Left ventricle myocardium superior (tissue), 1 donor: ENCODE results near the gene SH3RF3. TPM values are rescaled to one million over a fixed set of nuclear protein-coding genes. Genes with fewer than 3 reads are reported as not detected.
A peak's percentile ranks its signal among the peaks of the same experiment; 100 is the strongest.

ENCODE experiments used
- ATAC-seq: fragments of 200-7000 bp; cut with Tn5 transposase; one replicate; pipeline ENCODE4 v1.9.1; 2020; ENCODE audit warnings: mild to moderate bottlenecking, moderate library complexity
- DNase-seq: peaks from one replicate; pipeline ENCODE4 v3.0.0-alpha.2; 2020
- intact Hi-C: fragments of 100-400 bp; cut with micrococcal nuclease; formaldehyde crosslinking; loops from one replicate; pipeline ENCODE4 v1.11.0; 2022
- total RNA-seq: library from RNA; stranded (reverse); fragmentation: NEBNext Ultra II Directional; extraction: Animal tissue kit (Norgen Biotek cat#: 25700); gene quantifications from one replicate; pipeline ENCODE4 v1.2.1, GENCODE V29; 2021
- donor health status: DM: no; HTN: yes; CAD: no; lungs with severe emphysema.

SH3RF3 gene
- total RNA-seq, 1 donor from 2014 or later = 7.4 TPM

GRCh38 chr2:109243526-109244303, 114.7 kb downstream of the SH3RF3 start:
- DNase-seq (no peak), ATAC-seq (no peak)
- intact Hi-C loops = loop anchor here (1.0 kb wide), 1 partner anchor 11 kb away; no protein-coding TSS in a partner anchor

DNA sequence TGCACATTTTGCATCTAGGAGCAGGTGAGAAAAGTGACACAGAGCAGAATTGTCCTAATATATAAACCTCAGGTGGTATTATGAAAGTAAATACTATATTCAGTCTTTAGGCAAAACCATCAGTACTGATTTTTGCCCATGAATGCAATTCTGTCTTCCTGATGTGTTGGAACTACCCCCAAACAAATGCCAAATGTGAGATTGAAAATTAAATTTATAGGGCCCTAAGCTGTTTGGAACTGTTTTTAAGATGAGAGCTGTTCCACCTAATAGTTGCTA, 115.2 kb downstream of the SH3RF3 start:
- ATAC-seq (no peak), DNase-seq (no peak)
- intact Hi-C loops = no loop called here

DNA sequence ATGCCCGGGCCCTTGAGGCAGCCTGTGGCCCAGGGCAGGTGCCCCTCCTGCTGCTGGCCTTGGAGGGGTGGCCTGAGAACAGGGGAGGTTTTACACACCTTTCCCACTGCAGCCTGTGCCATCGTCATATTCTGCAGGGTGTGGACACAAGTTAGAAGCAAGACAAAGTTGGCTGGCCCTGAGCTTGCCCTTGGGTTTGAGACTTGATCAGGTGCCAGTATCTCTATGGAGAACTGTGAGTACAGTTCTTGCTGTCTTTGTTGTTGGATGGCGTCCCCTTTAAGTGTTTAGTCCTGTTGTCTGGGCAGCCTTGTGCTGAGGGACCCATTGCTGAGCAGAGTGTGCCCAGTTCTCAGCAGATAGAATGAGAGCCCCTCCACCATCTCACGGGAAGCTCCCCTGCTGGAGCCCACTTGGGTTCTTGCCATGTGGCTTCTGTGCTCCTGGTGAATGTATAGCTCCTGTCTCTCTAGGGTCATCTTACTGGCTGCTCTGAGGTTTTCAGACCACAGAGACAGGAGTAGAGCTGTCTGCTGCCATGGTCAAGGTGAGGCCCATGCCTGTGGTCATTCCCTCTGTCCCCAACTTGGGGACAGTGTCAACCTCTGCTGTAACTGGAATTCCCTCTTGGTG, 115.9 kb downstream of the SH3RF3 start:
- ATAC-seq = peak; percentile 26
- no peak for DNase-seq

DNA sequence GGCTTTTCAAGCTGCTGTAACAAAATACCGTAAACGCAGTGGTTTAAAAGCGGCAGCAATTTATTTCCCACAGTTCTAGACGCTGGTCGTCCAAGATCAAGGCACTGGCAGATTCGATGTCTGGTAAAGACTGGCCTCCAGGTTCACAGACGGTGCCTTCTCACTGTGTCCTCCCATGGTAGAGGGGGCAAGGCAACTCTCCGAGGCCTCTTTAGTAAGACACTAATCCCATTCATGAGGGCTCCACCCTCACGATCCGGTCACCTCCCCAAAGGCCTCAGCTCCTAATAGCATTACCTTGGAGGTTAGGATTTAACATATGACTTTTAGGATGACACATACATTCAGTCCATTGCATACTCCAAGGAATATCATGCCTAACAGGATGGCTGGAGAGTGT, 117.2 kb downstream of the SH3RF3 start:
- no peak for DNase-seq
- intact Hi-C loops = no loop called here
- no peak for ATAC-seq

More for the DNA sequence above, 115.9 kb downstream of the SH3RF3 start:
- intact Hi-C loops = no loop called here

DNA sequence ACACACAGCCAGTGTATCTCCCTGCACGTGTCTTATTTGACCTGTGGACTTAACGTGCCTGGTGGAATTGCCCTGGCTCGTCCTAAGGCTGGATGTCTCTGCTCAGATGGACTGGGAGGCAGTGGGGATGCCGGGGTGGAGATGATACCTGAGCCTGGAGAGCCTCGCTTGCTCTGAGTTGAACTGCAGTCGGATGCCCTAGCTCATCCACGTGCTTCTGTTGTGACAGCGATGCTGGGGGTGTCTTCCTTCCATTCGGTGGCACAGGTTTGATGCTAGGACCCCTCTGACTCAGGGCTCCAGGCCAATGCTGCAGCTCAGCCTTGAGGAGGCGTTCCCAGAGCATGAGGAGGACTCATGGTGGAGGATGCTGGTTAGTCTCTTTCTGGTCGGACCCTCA, 117.6 kb downstream of the SH3RF3 start:
- no peak for ATAC-seq
- DNase-seq = no peak
- intact Hi-C loops = no loop called here

GRCh38 chr2:109247340-109247739, 118.3 kb downstream of the SH3RF3 start:
- no peak for ATAC-seq
- intact Hi-C loops = no loop called here
- no peak for DNase-seq

DNA sequence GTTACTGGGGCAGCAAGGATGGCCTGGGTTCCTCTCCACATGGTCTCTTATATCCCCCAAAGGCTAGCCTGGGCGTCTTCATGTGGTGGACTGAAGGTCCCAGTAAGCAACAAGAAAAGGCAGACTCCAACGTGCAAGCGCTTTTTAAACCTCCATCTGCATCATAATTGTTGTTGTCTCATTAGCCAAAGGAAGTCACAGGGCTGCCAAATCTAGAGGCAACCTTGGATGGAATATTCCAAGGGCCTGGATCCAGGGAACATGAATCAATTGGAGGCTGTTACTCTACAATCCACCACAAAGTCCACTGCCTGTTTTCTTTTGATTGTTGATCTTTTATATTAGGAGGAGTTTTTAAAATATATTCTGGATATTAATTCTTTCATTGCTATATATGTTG, 118.8 kb downstream of the SH3RF3 start:
- intact Hi-C loops = no loop called here
- no peak for DNase-seq
- peak; percentile 54 for ATAC-seq

- intact Hi-C loops = no loop called here
- ATAC-seq = no peak
These were observed 119.6 kb downstream of the SH3RF3 start for GRCh38 chr2:109248590-109248989.

GRCh38 chr2:109253217-109253616, 124.2 kb downstream of the SH3RF3 start:
- ATAC-seq (no peak), DNase-seq (no peak)
- intact Hi-C loops = no loop called here

More at GRCh38 chr2:109248590-109248989, 119.6 kb downstream of the SH3RF3 start:
- DNase-seq = no peak

DNA sequence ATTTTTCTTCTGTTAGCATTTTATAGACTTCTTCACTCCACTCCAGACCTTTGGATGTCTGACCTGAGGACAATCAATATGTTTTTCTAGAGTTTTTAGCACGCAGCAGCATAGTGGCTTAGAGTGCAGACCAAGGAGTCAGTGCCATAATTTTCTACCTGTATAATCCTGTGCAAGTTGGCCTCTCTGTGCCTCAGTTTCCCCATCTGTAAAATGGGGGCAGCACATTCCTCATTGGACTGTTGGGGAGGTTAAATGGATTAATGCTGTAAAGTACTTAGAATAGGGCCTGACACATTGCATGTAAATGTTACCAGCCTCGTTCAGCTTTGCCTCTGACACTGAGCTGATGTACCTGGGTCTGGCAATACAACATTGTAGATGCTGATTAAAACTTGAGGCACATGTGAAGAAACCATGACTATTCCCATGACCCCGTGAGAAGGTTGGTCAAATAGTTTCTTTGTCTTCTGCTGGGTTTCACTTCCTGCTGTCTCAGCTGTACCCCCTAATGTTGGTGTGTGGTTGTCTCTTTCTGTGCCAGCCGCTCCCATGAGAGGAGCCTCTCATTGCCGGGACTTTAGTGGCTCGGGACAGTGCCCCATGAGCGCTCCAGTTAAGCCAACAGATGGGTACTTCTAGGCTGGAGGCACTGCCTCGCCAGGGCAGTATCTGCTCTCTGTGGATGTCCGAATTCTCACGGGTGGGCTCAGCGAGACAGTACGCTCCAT, 125.3 kb downstream of the SH3RF3 start:
- ATAC-seq (peak; percentile 24), DNase-seq (no peak)
- intact Hi-C loops = loop anchor here (1.0 kb wide), 1 partner anchor 11 kb away; no protein-coding TSS in a partner anchor

DNA sequence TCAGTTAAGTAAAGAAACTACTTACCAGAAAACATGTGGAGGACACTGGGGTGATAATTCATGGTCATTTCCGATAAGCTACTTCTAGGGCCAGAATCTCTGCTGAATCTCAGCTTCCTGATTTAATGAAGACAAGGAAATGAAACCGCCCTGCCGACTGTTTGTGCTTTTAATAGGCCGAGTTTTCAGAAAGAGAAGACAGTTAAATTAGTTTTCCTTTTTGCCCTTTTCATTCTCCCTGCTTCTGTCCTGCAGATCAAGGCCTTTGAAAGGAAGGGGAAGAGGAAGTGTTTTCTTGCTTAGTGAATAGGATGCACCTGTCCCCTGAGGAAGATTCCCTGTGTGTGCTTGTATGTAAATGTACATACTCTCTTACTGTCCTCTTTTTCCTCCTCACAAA, 126.6 kb downstream of the SH3RF3 start:
- peak; percentile 24 for ATAC-seq
- intact Hi-C loops = no loop called here
- DNase-seq = no peak

DNA sequence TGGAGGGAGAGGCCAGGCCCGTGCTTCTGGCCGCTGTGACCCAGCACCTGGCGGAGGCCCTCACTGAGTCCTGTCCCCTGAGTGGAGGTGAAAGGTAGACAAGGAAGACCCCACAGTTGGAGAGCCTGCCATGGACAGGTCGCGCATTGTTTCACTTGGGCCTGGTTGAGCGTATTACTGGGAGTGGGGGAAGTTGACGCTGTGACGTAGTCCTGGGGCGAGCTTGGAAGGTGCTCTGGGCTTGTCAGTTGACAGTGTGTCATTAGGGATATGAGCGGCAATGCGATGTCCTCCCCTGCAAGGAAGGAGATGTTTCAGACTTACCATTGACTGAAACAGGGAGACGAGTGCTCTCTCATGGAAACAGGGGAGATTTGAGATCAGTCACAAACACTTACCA, 127.1 kb downstream of the SH3RF3 start:
- DNase-seq (no peak), ATAC-seq (no peak)
- intact Hi-C loops = no loop called here

GRCh38 chr2:109256921-109257320, 127.9 kb downstream of the SH3RF3 start:
- intact Hi-C loops = no loop called here
- DNase-seq (no peak), ATAC-seq (peak; percentile 12)

GRCh38 chr2:109257653-109258052, 128.6 kb downstream of the SH3RF3 start:
- no peak for ATAC-seq
- intact Hi-C loops = no loop called here

GRCh38 chr2:109258376-109258775, 129.4 kb downstream of the SH3RF3 start:
- DNase-seq (no peak), ATAC-seq (no peak)
- intact Hi-C loops = no loop called here

More at GRCh38 chr2:109257653-109258052, 128.6 kb downstream of the SH3RF3 start:
- DNase-seq = no peak

DNA sequence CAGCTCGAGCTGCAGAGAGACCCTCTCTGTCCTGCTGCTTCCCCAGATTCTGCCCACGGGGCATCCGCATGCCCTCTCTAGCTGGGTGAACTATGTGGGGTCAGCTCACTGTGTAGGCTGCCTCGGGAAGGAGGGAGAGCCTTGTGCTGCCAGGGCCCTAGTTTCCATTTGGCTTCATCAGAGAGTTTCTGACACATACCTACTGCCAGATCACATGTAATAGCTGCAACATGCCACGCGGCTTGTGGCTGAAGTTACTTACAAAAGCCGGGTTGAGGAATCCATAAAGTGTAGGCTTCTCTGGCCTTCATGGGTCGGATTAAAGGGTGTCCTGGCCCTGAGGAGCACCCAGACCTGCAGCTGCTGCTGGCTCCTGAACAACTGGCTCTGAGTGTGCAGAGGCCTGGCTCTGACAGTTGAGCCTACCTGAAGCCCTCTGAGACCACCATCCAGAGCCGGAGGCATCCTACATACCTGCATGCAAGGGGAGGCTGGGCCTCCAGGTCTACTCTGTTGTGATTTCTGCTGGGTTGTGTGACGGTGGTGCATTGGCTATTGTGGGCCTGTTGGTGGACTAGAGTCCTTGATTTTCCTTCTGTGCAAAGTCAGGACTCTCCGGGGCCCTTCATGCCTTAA, 130.0 kb downstream of the SH3RF3 start:
- DNase-seq (no peak), ATAC-seq (peak; percentile 65)
- intact Hi-C loops = no loop called here

DNA sequence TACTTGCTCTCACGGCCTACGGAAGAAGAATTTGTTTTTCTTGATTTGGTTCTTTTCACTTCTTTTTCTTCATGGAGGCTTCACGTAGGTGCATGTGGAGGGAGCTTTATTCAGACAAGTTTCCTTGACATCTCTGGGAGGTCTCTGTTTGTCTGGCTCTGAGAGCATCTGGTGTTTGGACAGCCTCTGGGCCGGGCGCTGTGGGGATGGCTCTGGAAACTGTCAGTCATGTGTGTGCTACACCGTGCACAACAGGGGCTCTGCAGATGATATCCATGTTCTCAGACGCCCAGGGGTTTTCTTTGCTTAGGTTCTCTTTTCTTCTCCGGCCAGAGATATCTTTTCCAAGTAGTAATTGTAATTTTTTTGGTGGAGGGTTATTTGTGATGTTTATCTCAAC, 130.7 kb downstream of the SH3RF3 start:
- intact Hi-C loops = no loop called here
- DNase-seq (no peak), ATAC-seq (no peak)

GRCh38 chr2:109260116-109260855, 131.3 kb downstream of the SH3RF3 start:
- DNase-seq (no peak), ATAC-seq (no peak)
- intact Hi-C loops = no loop called here
